ENCODE measurements around the gene NHSL1. TPM values are rescaled to one million over a fixed set of nuclear protein-coding genes. Genes with fewer than 3 reads are reported as not detected.

NHSL1 gene
- total and polyA plus RNA-seq, 9 of the 15 experiments (the other 6 are each of a cell fraction or from before 2014, with no cell fraction given) = 0.09 to 0.20 TPM; not detected in 7

DNA sequence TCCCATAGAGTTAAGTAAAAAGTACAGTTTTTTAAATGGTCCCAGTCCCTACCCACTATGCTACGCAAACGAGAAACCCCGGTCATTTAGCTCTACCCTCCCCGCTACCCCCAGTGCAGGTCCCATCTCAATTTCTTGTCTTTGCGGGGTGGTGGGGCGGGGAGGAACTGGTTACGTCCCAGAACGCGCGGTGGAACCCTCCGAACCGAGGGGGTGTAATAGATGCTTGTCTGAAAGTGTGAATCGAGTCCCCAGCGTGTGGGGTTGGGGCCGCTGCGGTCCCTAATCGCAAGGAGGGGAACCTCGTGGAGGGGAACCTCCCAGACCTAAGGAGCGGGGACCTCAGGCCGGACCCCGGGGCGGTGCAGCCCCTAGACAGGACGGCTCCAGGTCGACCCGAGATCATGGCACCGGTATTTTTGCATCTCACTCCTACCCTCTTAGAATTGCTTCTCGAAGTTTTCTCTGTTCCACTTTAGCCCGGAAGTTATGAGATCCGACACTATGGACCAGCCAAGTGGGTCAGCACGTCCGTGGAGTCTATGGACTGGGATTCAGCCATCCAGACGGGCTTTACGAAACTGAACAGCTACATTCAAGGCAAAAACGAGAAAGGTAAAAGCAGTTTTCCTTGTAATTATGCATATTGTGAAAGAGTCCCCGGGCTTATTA is 94.5 kb downstream of the NHSL1 start (continued):
- TF ChIP-seq CBX8 (IDR thresholded peaks at IDR 0.05; ENCODE audit: borderline replicate concordance, extremely low read depth, low read depth, low read length, poor library complexity, severe bottlenecking) (no peak), ZNF436 (CRISPR knock-in tag; IDR thresholded peaks at IDR 0.05) (no peak), NFE2L1 (tag; IDR thresholded peaks at IDR 0.05; ENCODE audit: borderline replicate concordance, low read depth) (no peak), TGIF2 (CRISPR knock-in tag; IDR thresholded peaks at IDR 0.05) (no peak), CCNT2 (IDR thresholded peaks at IDR 0.05; ENCODE audit: borderline replicate concordance, extremely low read depth, insufficient read length, low read depth, low read length) (no peak), EGR1 (conservative IDR thresholded peaks at IDR 0.05) (no peak), RUNX1 (IDR thresholded peaks at IDR 0.05; ENCODE audit: low read depth) (no peak), STAT5B (CRISPR knock-in tag; IDR thresholded peaks at IDR 0.05) (no peak), SAFB2 (IDR thresholded peaks at IDR 0.05; ENCODE audit: borderline replicate concordance, low read depth, low read length, severe bottlenecking) (no peak)
- TF ChIP-seq, protein P1, sequence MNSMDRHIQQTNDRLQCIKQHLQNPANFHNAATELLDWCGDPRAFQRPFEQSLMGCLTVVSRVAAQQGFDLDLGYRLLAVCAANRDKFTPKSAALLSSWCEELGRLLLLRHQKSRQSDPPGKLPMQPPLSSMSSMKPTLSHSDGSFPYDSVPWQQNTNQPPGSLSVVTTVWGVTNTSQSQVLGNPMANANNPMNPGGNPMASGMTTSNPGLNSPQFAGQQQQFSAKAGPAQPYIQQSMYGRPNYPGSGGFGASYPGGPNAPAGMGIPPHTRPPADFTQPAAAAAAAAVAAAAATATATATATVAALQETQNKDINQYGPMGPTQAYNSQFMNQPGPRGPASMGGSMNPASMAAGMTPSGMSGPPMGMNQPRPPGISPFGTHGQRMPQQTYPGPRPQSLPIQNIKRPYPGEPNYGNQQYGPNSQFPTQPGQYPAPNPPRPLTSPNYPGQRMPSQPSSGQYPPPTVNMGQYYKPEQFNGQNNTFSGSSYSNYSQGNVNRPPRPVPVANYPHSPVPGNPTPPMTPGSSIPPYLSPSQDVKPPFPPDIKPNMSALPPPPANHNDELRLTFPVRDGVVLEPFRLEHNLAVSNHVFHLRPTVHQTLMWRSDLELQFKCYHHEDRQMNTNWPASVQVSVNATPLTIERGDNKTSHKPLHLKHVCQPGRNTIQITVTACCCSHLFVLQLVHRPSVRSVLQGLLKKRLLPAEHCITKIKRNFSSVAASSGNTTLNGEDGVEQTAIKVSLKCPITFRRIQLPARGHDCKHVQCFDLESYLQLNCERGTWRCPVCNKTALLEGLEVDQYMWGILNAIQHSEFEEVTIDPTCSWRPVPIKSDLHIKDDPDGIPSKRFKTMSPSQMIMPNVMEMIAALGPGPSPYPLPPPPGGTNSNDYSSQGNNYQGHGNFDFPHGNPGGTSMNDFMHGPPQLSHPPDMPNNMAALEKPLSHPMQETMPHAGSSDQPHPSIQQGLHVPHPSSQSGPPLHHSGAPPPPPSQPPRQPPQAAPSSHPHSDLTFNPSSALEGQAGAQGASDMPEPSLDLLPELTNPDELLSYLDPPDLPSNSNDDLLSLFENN (IDR thresholded peaks at IDR 0.05; ENCODE audit: low read depth in 2 of 2, low read length in 2 of 2) = no peak
- TF ChIP-seq, protein P2, sequence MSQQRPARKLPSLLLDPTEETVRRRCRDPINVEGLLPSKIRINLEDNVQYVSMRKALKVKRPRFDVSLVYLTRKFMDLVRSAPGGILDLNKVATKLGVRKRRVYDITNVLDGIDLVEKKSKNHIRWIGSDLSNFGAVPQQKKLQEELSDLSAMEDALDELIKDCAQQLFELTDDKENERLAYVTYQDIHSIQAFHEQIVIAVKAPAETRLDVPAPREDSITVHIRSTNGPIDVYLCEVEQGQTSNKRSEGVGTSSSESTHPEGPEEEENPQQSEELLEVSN (IDR thresholded peaks at IDR 0.05; ENCODE audit: borderline replicate concordance in 1 of 2, extremely low read depth in 1 of 2, insufficient read depth in 1 of 2, insufficient read length in 1 of 2, low read depth in 1 of 2, low read length in 1 of 2, poor library complexity in 1 of 2, severe bottlenecking in 1 of 2) = no peak
- TF ChIP-seq, protein P3, sequence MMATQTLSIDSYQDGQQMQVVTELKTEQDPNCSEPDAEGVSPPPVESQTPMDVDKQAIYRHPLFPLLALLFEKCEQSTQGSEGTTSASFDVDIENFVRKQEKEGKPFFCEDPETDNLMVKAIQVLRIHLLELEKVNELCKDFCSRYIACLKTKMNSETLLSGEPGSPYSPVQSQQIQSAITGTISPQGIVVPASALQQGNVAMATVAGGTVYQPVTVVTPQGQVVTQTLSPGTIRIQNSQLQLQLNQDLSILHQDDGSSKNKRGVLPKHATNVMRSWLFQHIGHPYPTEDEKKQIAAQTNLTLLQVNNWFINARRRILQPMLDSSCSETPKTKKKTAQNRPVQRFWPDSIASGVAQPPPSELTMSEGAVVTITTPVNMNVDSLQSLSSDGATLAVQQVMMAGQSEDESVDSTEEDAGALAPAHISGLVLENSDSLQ (IDR thresholded peaks at IDR 0.05) = no peak
- TF ChIP-seq, protein P4, sequence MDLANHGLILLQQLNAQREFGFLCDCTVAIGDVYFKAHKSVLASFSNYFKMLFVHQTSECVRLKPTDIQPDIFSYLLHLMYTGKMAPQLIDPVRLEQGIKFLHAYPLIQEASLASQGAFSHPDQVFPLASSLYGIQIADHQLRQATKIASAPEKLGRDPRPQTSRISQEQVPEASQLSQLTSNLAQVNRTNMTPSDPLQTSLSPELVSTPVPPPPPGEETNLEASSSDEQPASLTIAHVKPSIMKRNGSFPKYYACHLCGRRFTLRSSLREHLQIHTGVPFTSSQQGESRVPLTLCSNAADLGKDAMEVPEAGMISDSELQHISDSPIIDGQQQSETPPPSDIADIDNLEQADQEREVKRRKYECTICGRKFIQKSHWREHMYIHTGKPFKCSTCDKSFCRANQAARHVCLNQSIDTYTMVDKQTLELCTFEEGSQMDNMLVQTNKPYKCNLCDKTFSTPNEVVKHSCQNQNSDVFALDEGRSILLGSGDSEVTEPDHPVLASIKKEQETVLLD (IDR thresholded peaks at IDR 0.05) = no peak
- TF ChIP-seq, protein P5, sequence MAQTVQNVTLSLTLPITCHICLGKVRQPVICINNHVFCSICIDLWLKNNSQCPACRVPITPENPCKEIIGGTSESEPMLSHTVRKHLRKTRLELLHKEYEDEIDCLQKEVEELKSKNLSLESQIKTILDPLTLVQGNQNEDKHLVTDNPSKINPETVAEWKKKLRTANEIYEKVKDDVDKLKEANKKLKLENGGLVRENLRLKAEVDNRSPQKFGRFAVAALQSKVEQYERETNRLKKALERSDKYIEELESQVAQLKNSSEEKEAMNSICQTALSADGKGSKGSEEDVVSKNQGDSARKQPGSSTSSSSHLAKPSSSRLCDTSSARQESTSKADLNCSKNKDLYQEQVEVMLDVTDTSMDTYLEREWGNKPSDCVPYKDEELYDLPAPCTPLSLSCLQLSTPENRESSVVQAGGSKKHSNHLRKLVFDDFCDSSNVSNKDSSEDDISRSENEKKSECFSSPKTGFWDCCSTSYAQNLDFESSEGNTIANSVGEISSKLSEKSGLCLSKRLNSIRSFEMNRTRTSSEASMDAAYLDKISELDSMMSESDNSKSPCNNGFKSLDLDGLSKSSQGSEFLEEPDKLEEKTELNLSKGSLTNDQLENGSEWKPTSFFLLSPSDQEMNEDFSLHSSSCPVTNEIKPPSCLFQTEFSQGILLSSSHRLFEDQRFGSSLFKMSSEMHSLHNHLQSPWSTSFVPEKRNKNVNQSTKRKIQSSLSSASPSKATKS (CRISPR knock-in tag; IDR thresholded peaks at IDR 0.05) = no peak

All from K562 (cell line).